Measurements from ENCODE around the gene LRRC72. TPM values are rescaled to one million over a fixed set of nuclear protein-coding genes. Genes with fewer than 3 reads are reported as not detected.

LRRC72 gene
- total and polyA plus RNA-seq, 2 donors (not counting 1 experiment from before 2014, with no cell fraction given), result not detected

GRCh38 chr7:16493266-16493665 lies 33.4 kb upstream of the LRRC72 start:
- DNase-seq (ENCODE audit: low read depth in 2 of 2), result no peak
- Histone ChIP-seq H3K79me2 (ENCODE audit: control insufficient read depth, insufficient read depth, low read length) (no peaks in the 10 kb centered on the region), H3K27ac (ENCODE audit: insufficient read depth, low read length) (no peak overlapping the region), H3K27me3 (ENCODE audit: control insufficient read depth, insufficient read depth, low read length) (no peaks in the 10 kb centered on the region), H3K36me3 (ENCODE audit: control insufficient read depth, insufficient read depth, low read length) (no peaks in the 10 kb centered on the region), H3K4me3 (replicated peaks in 1 of 4; ENCODE audit: control extremely low read depth in 1 of 4, insufficient read depth in 1 of 4, low read depth in 3 of 4, low read length in 4 of 4) (no peak overlapping the region), H4K20me1 (ENCODE audit: control insufficient read depth, extremely low read depth, insufficient read depth, low read length) (no peaks in the 10 kb centered on the region), H3K4me2 (ENCODE audit: extremely low read depth, insufficient read depth, low read length) (no peak overlapping the region), H3K9me3 (ENCODE audit: control insufficient read depth, insufficient read depth, low read depth, low read length) (no peaks in the 10 kb centered on the region), H3K4me1 (ENCODE audit: control insufficient read depth, extremely low read depth, insufficient read depth, low read length) (no peaks in the 10 kb centered on the region), H3K9ac (ENCODE audit: insufficient read depth, low read length) (no peak overlapping the region), H2AFZ (ENCODE audit: low read length) (no peak overlapping the region)
- TF ChIP-seq EZH2 (IDR thresholded peaks at IDR 0.05; ENCODE audit: low read length, missing control alignments) (no peak), CTCF (conservative IDR thresholded peaks at IDR 0.05 in 1 of 2, IDR thresholded peaks at IDR 0.05 in 1 of 2; ENCODE audit: low read depth in 1 of 2, low read length in 2 of 2) (no peak)

GRCh38 chr7:16494551-16494950 lies 32.1 kb upstream of the LRRC72 start:
- H3K9ac ChIP-seq (ENCODE audit: insufficient read depth, low read length), result no peak overlapping the region
- no peak overlapping the region for H2AFZ ChIP-seq (ENCODE audit: low read length)
- no peak for TF ChIP-seq EZH2 (IDR thresholded peaks at IDR 0.05; ENCODE audit: low read length, missing control alignments)
- H3K27me3 ChIP-seq (ENCODE audit: control insufficient read depth, insufficient read depth, low read length), result no peaks in the 10 kb centered on the region
- no peak overlapping the region for H3K27ac ChIP-seq (ENCODE audit: insufficient read depth, low read length)
- H3K36me3 ChIP-seq (ENCODE audit: control insufficient read depth, insufficient read depth, low read length), result no peaks in the 10 kb centered on the region
- H4K20me1 ChIP-seq (ENCODE audit: control insufficient read depth, extremely low read depth, insufficient read depth, low read length), result no peaks in the 10 kb centered on the region
- H3K4me1 ChIP-seq (ENCODE audit: control insufficient read depth, extremely low read depth, insufficient read depth, low read length), result no peaks in the 10 kb centered on the region
- no peak overlapping the region for H3K4me3 ChIP-seq (replicated peaks in 1 of 4; ENCODE audit: control extremely low read depth in 1 of 4, insufficient read depth in 1 of 4, low read depth in 3 of 4, low read length in 4 of 4)
- DNase-seq (ENCODE audit: low read depth in 2 of 2), result peak in 1 of 2 donors; percentile 7
- H3K4me2 ChIP-seq (ENCODE audit: extremely low read depth, insufficient read depth, low read length), result no peak overlapping the region
- H3K79me2 ChIP-seq (ENCODE audit: control insufficient read depth, insufficient read depth, low read length), result no peaks in the 10 kb centered on the region
- no peaks in the 10 kb centered on the region for H3K9me3 ChIP-seq (ENCODE audit: control insufficient read depth, insufficient read depth, low read depth, low read length)

GRCh38 chr7:16494955-16495719 lies 31.5 kb upstream of the LRRC72 start:
- H3K27me3 ChIP-seq (ENCODE audit: control insufficient read depth, insufficient read depth, low read length), result no peaks in the 10 kb centered on the region
- TF ChIP-seq CTCF (conservative IDR thresholded peaks at IDR 0.05 in 1 of 2, IDR thresholded peaks at IDR 0.05 in 1 of 2; ENCODE audit: low read depth in 1 of 2, low read length in 2 of 2), result no peak
- no peak for TF ChIP-seq EZH2 (IDR thresholded peaks at IDR 0.05; ENCODE audit: low read length, missing control alignments)
- DNase-seq (ENCODE audit: low read depth in 2 of 2), result no peak
- H3K79me2 ChIP-seq (ENCODE audit: control insufficient read depth, insufficient read depth, low read length), result no peaks in the 10 kb centered on the region
- H3K36me3 ChIP-seq (ENCODE audit: control insufficient read depth, insufficient read depth, low read length), result no peaks in the 10 kb centered on the region
- H3K9ac ChIP-seq (ENCODE audit: insufficient read depth, low read length), result no peak overlapping the region
- H3K9me3 ChIP-seq (ENCODE audit: control insufficient read depth, insufficient read depth, low read depth, low read length), result no peaks in the 10 kb centered on the region
- no peaks in the 10 kb centered on the region for H3K4me1 ChIP-seq (ENCODE audit: control insufficient read depth, extremely low read depth, insufficient read depth, low read length)
- H3K27ac ChIP-seq (ENCODE audit: insufficient read depth, low read length), result no peak overlapping the region
- H2AFZ ChIP-seq (ENCODE audit: low read length), result no peak overlapping the region
- H4K20me1 ChIP-seq (ENCODE audit: control insufficient read depth, extremely low read depth, insufficient read depth, low read length), result no peaks in the 10 kb centered on the region
- H3K4me3 ChIP-seq (replicated peaks in 1 of 4; ENCODE audit: control extremely low read depth in 1 of 4, insufficient read depth in 1 of 4, low read depth in 3 of 4, low read length in 4 of 4), result no peak overlapping the region
- no peak overlapping the region for H3K4me2 ChIP-seq (ENCODE audit: extremely low read depth, insufficient read depth, low read length)

Data from fibroblast of lung (primary cell).